Measurements from ENCODE around the gene KCNMA1.

Gene KCNMA1

DNA sequence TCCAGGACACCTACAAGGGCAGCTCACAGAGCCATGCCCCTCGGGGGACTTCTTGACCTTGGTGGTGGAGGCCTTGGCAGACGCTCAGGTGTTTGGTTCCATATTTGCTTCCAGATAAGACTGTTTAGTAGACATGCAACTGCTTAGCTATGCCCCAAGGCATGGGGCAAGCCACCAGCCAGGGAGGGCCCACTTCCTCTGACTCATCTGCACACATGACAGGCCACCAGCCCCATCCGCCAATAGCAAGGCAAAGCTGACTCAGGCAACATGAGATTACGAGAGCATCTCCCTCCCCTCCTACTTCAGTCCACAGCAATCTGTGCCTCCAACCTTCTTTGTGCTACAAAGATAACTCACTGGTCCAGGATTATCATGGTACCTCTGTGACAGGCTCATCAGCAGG is 54.9 kb downstream of the KCNMA1 start:
- peak; percentile 40 for DNase-seq (ENCODE audit: low read depth)
- no peak overlapping the region for H3K4me3 ChIP-seq (ENCODE audit: control insufficient read depth, low read depth, low read length)
- TF ChIP-seq, protein P1, sequence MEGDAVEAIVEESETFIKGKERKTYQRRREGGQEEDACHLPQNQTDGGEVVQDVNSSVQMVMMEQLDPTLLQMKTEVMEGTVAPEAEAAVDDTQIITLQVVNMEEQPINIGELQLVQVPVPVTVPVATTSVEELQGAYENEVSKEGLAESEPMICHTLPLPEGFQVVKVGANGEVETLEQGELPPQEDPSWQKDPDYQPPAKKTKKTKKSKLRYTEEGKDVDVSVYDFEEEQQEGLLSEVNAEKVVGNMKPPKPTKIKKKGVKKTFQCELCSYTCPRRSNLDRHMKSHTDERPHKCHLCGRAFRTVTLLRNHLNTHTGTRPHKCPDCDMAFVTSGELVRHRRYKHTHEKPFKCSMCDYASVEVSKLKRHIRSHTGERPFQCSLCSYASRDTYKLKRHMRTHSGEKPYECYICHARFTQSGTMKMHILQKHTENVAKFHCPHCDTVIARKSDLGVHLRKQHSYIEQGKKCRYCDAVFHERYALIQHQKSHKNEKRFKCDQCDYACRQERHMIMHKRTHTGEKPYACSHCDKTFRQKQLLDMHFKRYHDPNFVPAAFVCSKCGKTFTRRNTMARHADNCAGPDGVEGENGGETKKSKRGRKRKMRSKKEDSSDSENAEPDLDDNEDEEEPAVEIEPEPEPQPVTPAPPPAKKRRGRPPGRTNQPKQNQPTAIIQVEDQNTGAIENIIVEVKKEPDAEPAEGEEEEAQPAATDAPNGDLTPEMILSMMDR (IDR thresholded peaks at IDR 0.05; ENCODE audit: control insufficient read depth, insufficient read depth, low read depth, low read length, missing control alignments), result no peak

- no peak for DNase-seq (ENCODE audit: low read depth)
- TF ChIP-seq, protein P1 (IDR thresholded peaks at IDR 0.05; ENCODE audit: control insufficient read depth, insufficient read depth, low read depth, low read length, missing control alignments), result no peak
Observed at GRCh38 chr10:77581738-77582137, 55.9 kb downstream of the KCNMA1 start.

DNA sequence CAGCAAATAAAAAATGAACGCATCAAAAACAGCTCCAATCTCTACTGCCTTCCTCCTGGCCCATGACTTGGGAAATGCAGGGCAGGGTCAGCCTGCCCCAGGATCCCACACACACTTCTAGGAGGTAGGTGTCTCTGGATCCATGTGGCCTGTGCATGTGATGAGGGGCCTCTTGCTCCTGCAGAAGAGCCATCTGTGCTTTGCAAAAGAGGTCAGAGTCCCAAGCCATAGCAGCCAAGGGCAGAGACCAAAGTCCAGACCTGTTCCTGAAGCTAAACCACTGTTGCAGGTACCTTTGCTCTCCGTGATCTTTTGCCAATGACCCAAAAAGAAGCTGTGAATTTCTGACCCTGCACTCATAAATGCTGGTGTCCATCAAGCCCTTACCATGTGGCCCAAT is 57.1 kb downstream of the KCNMA1 start:
- H3K4me3 ChIP-seq (ENCODE audit: control insufficient read depth, low read depth, low read length), result no peak overlapping the region
- TF ChIP-seq, protein P1 (IDR thresholded peaks at IDR 0.05; ENCODE audit: control insufficient read depth, insufficient read depth, low read depth, low read length, missing control alignments), result no peak
- DNase-seq (ENCODE audit: low read depth), result no peak

More at GRCh38 chr10:77581738-77582137, 55.9 kb downstream of the KCNMA1 start:
- no peak overlapping the region for H3K4me3 ChIP-seq (ENCODE audit: control insufficient read depth, low read depth, low read length)

- TF ChIP-seq, protein P1 (IDR thresholded peaks at IDR 0.05; ENCODE audit: control insufficient read depth, insufficient read depth, low read depth, low read length, missing control alignments), result no peak
- no peak overlapping the region for H3K4me3 ChIP-seq (ENCODE audit: control insufficient read depth, low read depth, low read length)
- no peak for DNase-seq (ENCODE audit: low read depth)
Observed at GRCh38 chr10:77578583-77579227, 58.9 kb downstream of the KCNMA1 start.

- TF ChIP-seq, protein P1 (IDR thresholded peaks at IDR 0.05; ENCODE audit: control insufficient read depth, insufficient read depth, low read depth, low read length, missing control alignments), result no peak
- no peak overlapping the region for H3K4me3 ChIP-seq (ENCODE audit: control insufficient read depth, low read depth, low read length)
- no peak for DNase-seq (ENCODE audit: low read depth)
Observed at GRCh38 chr10:77577666-77578229, 59.9 kb downstream of the KCNMA1 start.

DNA sequence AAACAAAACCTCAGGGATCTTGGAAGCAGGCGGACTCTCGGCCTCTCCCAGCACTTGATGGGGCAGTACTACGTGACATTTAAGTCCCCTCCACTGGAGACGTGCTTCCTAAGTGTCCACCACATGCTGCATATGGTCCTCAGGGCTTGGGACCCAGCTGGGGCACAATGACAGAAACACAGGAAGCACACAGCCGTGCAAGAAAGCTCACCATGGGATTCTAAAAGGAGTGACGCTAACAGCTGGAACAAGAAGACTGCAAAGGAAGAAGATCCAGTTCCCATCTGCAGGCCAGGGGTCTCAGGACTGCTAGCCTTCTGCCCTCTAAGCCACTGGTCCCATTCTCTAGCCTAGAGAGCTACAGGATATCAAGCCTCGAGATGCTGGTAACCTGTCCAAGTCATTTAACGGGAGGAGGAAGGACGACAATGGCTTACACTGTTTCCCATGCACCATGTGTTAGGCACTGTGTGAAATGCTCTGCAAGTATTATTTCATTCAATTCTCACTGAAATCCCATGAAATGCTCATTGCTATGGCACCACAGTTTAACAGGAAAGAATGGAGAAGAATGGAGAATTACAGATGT is 61.1 kb downstream of the KCNMA1 start:
- no peak for DNase-seq (ENCODE audit: low read depth)
- TF ChIP-seq, protein P1 (IDR thresholded peaks at IDR 0.05; ENCODE audit: control insufficient read depth, insufficient read depth, low read depth, low read length, missing control alignments), result no peak
- no peak overlapping the region for H3K4me3 ChIP-seq (ENCODE audit: control insufficient read depth, low read depth, low read length)
